ENCODE data around the gene DQX1. TPM values are rescaled to one million over a fixed set of nuclear protein-coding genes. Genes with fewer than 3 reads are reported as not detected.
A peak's percentile ranks its signal among the peaks of the same experiment; 100 is the strongest.

Gene DQX1
- total and polyA plus RNA-seq, 12 donors = 0.17 to 0.32 (median 0.24) TPM; not detected in 8

- WGBS, 4 donors = 89 to 95% (median 91%) methylated on average over 4 to 5 of the region's 5 CpGs
- no peak for DNase-seq
- intact Hi-C loops (cut with DNase I) = no loop called here
- Histone ChIP-seq H3K4me1 (replicated peaks in 1 of 2) (peaks cover 9 to 16% of the 10 kb centered on the region in 2 donors), H3K36me3 (replicated peaks in 1 of 2) (peaks cover 0 to 24% of the 10 kb centered on the region in 2 donors), H3K4me3 (no peak overlapping the region), H3K9me3 (replicated peaks in 1 of 3) (no peaks in the 10 kb centered on the region), H3K27ac (no peak overlapping the region), H3K27me3 (no peaks in the 10 kb centered on the region)
- TF ChIP-seq, protein P1, sequence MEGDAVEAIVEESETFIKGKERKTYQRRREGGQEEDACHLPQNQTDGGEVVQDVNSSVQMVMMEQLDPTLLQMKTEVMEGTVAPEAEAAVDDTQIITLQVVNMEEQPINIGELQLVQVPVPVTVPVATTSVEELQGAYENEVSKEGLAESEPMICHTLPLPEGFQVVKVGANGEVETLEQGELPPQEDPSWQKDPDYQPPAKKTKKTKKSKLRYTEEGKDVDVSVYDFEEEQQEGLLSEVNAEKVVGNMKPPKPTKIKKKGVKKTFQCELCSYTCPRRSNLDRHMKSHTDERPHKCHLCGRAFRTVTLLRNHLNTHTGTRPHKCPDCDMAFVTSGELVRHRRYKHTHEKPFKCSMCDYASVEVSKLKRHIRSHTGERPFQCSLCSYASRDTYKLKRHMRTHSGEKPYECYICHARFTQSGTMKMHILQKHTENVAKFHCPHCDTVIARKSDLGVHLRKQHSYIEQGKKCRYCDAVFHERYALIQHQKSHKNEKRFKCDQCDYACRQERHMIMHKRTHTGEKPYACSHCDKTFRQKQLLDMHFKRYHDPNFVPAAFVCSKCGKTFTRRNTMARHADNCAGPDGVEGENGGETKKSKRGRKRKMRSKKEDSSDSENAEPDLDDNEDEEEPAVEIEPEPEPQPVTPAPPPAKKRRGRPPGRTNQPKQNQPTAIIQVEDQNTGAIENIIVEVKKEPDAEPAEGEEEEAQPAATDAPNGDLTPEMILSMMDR (IDR thresholded peaks at IDR 0.05) = peak in 1 of 6 experiments; percentile 14
- TF ChIP-seq POLR2A (IDR thresholded peaks at IDR 0.05) = no peak
These were observed 51.1 kb downstream of the DQX1 start for GRCh38 chr2:74474899-74475298.

- intact Hi-C loops (cut with DNase I) = no loop called here
- H3K27ac ChIP-seq = no peak overlapping the region
- H3K36me3 ChIP-seq (replicated peaks in 1 of 2) = peaks cover 0 to 20% of the 10 kb centered on the region in 2 donors
- DNase-seq = no peak
- H3K27me3 ChIP-seq = no peaks in the 10 kb centered on the region
- peaks cover 9 to 16% of the 10 kb centered on the region in 2 donors for H3K4me1 ChIP-seq (replicated peaks in 1 of 2)
- WGBS, 4 donors = 90 to 95% (median 94%) methylated on average over 5 to 6 of the region's 6 CpGs
- TF ChIP-seq, protein P1 (IDR thresholded peaks at IDR 0.05) = no peak
- no peak for TF ChIP-seq POLR2A (IDR thresholded peaks at IDR 0.05)
- no peak overlapping the region for H3K4me3 ChIP-seq
- H3K9me3 ChIP-seq (replicated peaks in 1 of 3) = no peaks in the 10 kb centered on the region
These were observed 51.5 kb downstream of the DQX1 start for GRCh38 chr2:74474481-74474880.

GRCh38 chr2:74472945-74473258, 53.1 kb downstream of the DQX1 start:
- WGBS, 4 donors = 7 to 13% (median 7%) methylated on average over 7 of the region's 7 CpGs
- intact Hi-C loops (cut with DNase I) = no loop called here
- no peak for TF ChIP-seq POLR2A (IDR thresholded peaks at IDR 0.05)
- TF ChIP-seq, protein P1 (IDR thresholded peaks at IDR 0.05) = no peak
- Histone ChIP-seq H3K9me3 (replicated peaks in 1 of 3) (no peaks in the 10 kb centered on the region), H3K4me1 (replicated peaks in 1 of 2) (peaks cover 9 to 16% of the 10 kb centered on the region in 2 donors), H3K4me3 (peak overlapping the region in 3 of 4 donors; percentile 43 to 72 (median 45)), H3K27ac (peak overlapping the region; percentile 57 to 96 (median 87)), H3K27me3 (no peaks in the 10 kb centered on the region), H3K36me3 (replicated peaks in 1 of 2) (peaks cover 0 to 15% of the 10 kb centered on the region in 2 donors)
- no peak for DNase-seq

GRCh38 chr2:74472086-74472944, 53.7 kb downstream of the DQX1 start, which contains the start of gene MRPL53:
TSS of gene MRPL53 (minus strand) at chr2:74472680. CDS start at chr2:74472660, 20 bp downstream.
- 0 to 1% (median 0%) methylated on average over 33 to 66 of the region's 66 CpGs for WGBS, 4 donors
- Histone ChIP-seq H3K36me3 (replicated peaks in 1 of 2) (peaks cover 0 to 15% of the 10 kb centered on the region in 2 donors), H3K27me3 (no peaks in the 10 kb centered on the region), H3K4me3 (peak within 1 kb of the TSS; percentile 7 to 72 (median 44)), H3K27ac (peak within 1 kb of the TSS; percentile 57 to 96 (median 87)), H3K4me1 (replicated peaks in 1 of 2) (peaks cover 9 to 16% of the 10 kb centered on the region in 2 donors), H3K9me3 (replicated peaks in 1 of 3) (no peaks in the 10 kb centered on the region)
- TF ChIP-seq POLR2A (IDR thresholded peaks at IDR 0.05) = peak; percentile 60 to 70
- TF ChIP-seq, protein P1 (IDR thresholded peaks at IDR 0.05) = peak in 1 of 6 experiments; percentile 8
- DNase-seq = peak; percentile 92 to 98 (median 95)
- intact Hi-C loops (cut with DNase I) = no loop called here
